Measurements from ENCODE around the gene FER1L5. TPM values are rescaled to one million over a fixed set of nuclear protein-coding genes. Genes with fewer than 3 reads are reported as not detected.

The FER1L5 gene
- total and polyA plus RNA-seq, 9 of the 15 experiments (the other 6 are each of a cell fraction or from before 2014, with no cell fraction given), result 0.01 TPM; not detected in 6

DNA sequence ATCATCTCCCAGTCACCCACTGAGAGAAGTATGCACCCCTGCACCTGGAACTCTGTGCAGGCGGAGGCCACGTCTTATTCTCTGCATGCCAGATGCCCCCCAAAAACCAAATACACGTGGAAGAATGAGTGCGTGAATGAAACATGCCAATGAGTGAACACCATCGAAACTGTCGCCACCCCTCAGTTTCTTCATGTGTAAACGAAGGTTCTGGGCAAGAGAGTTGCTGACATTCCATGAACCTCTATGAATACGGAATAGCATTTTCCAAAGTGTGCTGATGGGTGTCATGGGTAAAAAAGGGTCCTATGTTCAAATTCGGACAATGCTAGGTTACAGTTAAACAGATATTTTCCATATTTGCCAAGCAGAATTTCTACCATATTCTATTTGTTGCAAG, 19.8 kb downstream of the FER1L5 start:
- no TSS peak for BruUV-seq (replicated peaks)
- H3K9me3 ChIP-seq (replicated peaks; ENCODE audit: control insufficient read depth, insufficient read depth, low read depth, low read length), result peaks cover 4% of the 10 kb centered on the region; the same call in 1 of the 2 replicates
- TF ChIP-seq, protein P1, sequence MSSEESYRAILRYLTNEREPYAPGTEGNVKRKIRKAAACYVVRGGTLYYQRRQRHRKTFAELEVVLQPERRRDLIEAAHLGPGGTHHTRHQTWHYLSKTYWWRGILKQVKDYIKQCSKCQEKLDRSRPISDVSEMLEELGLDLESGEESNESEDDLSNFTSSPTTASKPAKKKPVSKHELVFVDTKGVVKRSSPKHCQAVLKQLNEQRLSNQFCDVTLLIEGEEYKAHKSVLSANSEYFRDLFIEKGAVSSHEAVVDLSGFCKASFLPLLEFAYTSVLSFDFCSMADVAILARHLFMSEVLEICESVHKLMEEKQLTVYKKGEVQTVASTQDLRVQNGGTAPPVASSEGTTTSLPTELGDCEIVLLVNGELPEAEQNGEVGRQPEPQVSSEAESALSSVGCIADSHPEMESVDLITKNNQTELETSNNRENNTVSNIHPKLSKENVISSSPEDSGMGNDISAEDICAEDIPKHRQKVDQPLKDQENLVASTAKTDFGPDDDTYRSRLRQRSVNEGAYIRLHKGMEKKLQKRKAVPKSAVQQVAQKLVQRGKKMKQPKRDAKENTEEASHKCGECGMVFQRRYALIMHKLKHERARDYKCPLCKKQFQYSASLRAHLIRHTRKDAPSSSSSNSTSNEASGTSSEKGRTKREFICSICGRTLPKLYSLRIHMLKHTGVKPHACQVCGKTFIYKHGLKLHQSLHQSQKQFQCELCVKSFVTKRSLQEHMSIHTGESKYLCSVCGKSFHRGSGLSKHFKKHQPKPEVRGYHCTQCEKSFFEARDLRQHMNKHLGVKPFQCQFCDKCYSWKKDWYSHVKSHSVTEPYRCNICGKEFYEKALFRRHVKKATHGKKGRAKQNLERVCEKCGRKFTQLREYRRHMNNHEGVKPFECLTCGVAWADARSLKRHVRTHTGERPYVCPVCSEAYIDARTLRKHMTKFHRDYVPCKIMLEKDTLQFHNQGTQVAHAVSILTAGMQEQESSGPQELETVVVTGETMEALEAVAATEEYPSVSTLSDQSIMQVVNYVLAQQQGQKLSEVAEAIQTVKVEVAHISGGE (CRISPR knock-in tag; IDR thresholded peaks at IDR 0.05), result no peak
- peaks cover 5 to 26% of the 10 kb centered on the region in 2 experiments; a peak in 4 of 5 replicates for H3K27me3 ChIP-seq (ENCODE audit: control insufficient read depth in 2 of 2, insufficient read depth in 2 of 2, low read length in 2 of 2)
- no peak overlapping the region for H3K4me3 ChIP-seq
- no peaks in the 10 kb centered on the region for H3K79me2 ChIP-seq (ENCODE audit: control insufficient read depth, insufficient read depth, low read length)
- no peak overlapping the region for H3K27ac ChIP-seq (ENCODE audit: extremely low read depth, low read depth, low read length)
- H2AFZ ChIP-seq (ENCODE audit: low read depth, low read length), result no peak overlapping the region
- WGBS (ENCODE audit: insufficient coverage, low coverage, missing lambda C conversion rate), result 27% methylated on average over 9 of the region's 9 CpGs
- no peak overlapping the region for H3K4me2 ChIP-seq (ENCODE audit: insufficient read depth, low read length)
- in situ Hi-C loops (cut with MboI), result no loop called here
- ChIA-PET POLR2A (interaction anchor here (0.8 kb wide), 1 partner anchor 10 kb away, joined by 4 read pairs; no protein-coding TSS in a partner anchor), CTCF (ENCODE audit: low intra/inter-chr PET ratio) (no interaction called here)
- H3K9ac ChIP-seq (ENCODE audit: insufficient read depth in 1 of 2, low read depth in 2 of 2, low read length in 2 of 2), result no peak overlapping the region
- no peaks in the 10 kb centered on the region for H3K36me3 ChIP-seq (ENCODE audit: control insufficient read depth, insufficient read depth, low read length)
- H3K4me1 ChIP-seq (replicated peaks in 1 of 2; ENCODE audit: control insufficient read depth in 2 of 2, insufficient read depth in 2 of 2, low read length in 2 of 2), result no peaks in the 10 kb centered on the region; a peak in 1 of 5 replicates
- no peaks in the 10 kb centered on the region for H3K9me1 ChIP-seq (ENCODE audit: control insufficient read depth, insufficient read depth, low read length)
- no peaks in the 10 kb centered on the region for H4K20me1 ChIP-seq (replicated peaks; ENCODE audit: control insufficient read depth, insufficient read depth, low read length)
- intact Hi-C loops (cut with micrococcal nuclease), result no loop called here
- DNase-seq (ENCODE audit: extremely low read depth in 1 of 4, low spot score in 3 of 4) (no peak), ATAC-seq (no peak), FAIRE-seq (no peak)
